GM23338 (cell line): Measurements from ENCODE around the gene ESPN. TPM values are rescaled to one million over a fixed set of nuclear protein-coding genes. Genes with fewer than 3 reads are reported as not detected.
A peak's percentile ranks its signal among the peaks of the same experiment; 100 is the strongest.

ENCODE experiments used
- ATAC-seq: fragments of 200-7000 bp; cut with Tn5 transposase; 3 replicates; pipeline ENCODE4 v1.9.1; 2020
- DNase-seq: peaks from one replicate; pipeline ENCODE4 v3.0.0-alpha.2; 2015; ENCODE audit warnings: low spot score
- H2AFZ ChIP-seq: fragments of 200-600 bp; sonication (generic); 2 replicates; pipeline ENCODE4 v1.8.0; 2016; ENCODE audit warnings: antibody characterized with exemption, mild to moderate bottlenecking, moderate library complexity
- H3F3A ChIP-seq: fragments of 200-600 bp; sonication (generic); replicated peaks from 2 replicates; pipeline ENCODE4 v1.8.0; 2017; ENCODE audit warnings: antibody characterized with exemption, mixed run types, low read depth
- H3K27ac ChIP-seq: fragments of 200-600 bp; sonication (generic); 2 replicates; pipeline ENCODE4 v1.6.1; 2016; ENCODE audit warnings: low read depth
- H3K27me3 ChIP-seq: fragments of 200-600 bp; sonication (generic); 2 replicates; pipeline ENCODE4 v1.8.0; 2016; ENCODE audit warnings: mild to moderate bottlenecking, mixed run types, moderate library complexity; ENCODE audit not compliant: insufficient read depth
- H3K36me3 ChIP-seq: fragments of 200-600 bp; sonication (generic); 2 replicates; pipeline ENCODE4 v1.8.0; 2016; ENCODE audit warnings: mild to moderate bottlenecking; ENCODE audit not compliant: insufficient read depth
- H3K4me1 ChIP-seq: fragments of 200-600 bp; sonication (generic); 2 replicates; pipeline ENCODE4 v1.8.0; 2016; ENCODE audit warnings: mild to moderate bottlenecking, moderate library complexity; ENCODE audit not compliant: insufficient read depth
- H3K4me2 ChIP-seq: fragments of 200-600 bp; sonication (generic); 2 replicates; pipeline ENCODE4 v1.7.1; 2017; ENCODE audit warnings: mixed run types
- H3K4me3 ChIP-seq: fragments of 200-600 bp; sonication (generic); 2 replicates; pipeline ENCODE4 v1.6.1; 2016; ENCODE audit warnings: mixed run types
- H3K79me2 ChIP-seq: fragments of 200-600 bp; sonication (generic); replicated peaks from 2 replicates; pipeline ENCODE4 v1.8.0; 2017; ENCODE audit warnings: mild to moderate bottlenecking; ENCODE audit not compliant: insufficient read depth
- H3K9me2 ChIP-seq: fragments of 200-600 bp; sonication (generic); 2 replicates; pipeline ENCODE4 v1.8.0; 2017; ENCODE audit not compliant: insufficient read depth
- H4K20me1 ChIP-seq: fragments of 200-600 bp; sonication (generic); replicated peaks from 2 replicates; pipeline ENCODE4 v1.8.0; 2017; ENCODE audit warnings: mild to moderate bottlenecking; ENCODE audit not compliant: insufficient read depth
- H3K27ac Mint-ChIP-seq: 2 replicates; pipeline ENCODE4 v1.8.0; 2020; ENCODE audit warnings: inconsistent platforms, mild to moderate bottlenecking, moderate library complexity, mixed read lengths
- H3K27me3 Mint-ChIP-seq: 3 replicates; pipeline ENCODE4 v1.8.0; 2022; ENCODE audit warnings: low read depth, mild to moderate bottlenecking, moderate library complexity, mixed read lengths, inconsistent platforms; ENCODE audit not compliant: insufficient read depth, poor library complexity
- H3K36me3 Mint-ChIP-seq: 3 replicates; pipeline ENCODE4 v1.8.0; 2021; ENCODE audit warnings: low read depth, mild to moderate bottlenecking, inconsistent platforms, moderate library complexity, mixed read lengths
- H3K4me1 Mint-ChIP-seq: 3 replicates; pipeline ENCODE4 v1.8.0; 2020; ENCODE audit warnings: mild to moderate bottlenecking, inconsistent platforms, mixed read lengths
- H3K4me3 Mint-ChIP-seq: 3 replicates; pipeline ENCODE4 v1.8.0; 2021; ENCODE audit warnings: moderate library complexity, mild to moderate bottlenecking, inconsistent platforms, mixed read lengths
- H3K9me3 Mint-ChIP-seq: 3 replicates; pipeline ENCODE4 v1.8.0; 2020; ENCODE audit warnings: moderate library complexity, mild to moderate bottlenecking, inconsistent platforms, mixed read lengths
- EZH2 ChIP-seq: fragments of 200-600 bp; sonication (generic); IDR thresholded peaks from one replicate; pipeline ENCODE4 v1.8.0; 2017; ENCODE audit warnings: antibody characterized with exemption, mild to moderate bottlenecking, low read depth; ENCODE audit not compliant: unreplicated experiment
- NANOG ChIP-seq: IDR thresholded peaks from 2 replicates; pipeline ENCODE4 v1.6.1; 2016; ENCODE audit warnings: antibody characterized with exemption, borderline replicate concordance
- POLR2AphosphoS5 ChIP-seq: IDR thresholded peaks from 2 replicates; pipeline ENCODE4 v1.6.1; 2016; ENCODE audit warnings: antibody characterized with exemption, low read depth
- ZNF331 ChIP-seq: fragments of 250-450 bp; sonication (Bioruptor Pico); IDR thresholded peaks from 2 replicates; pipeline ENCODE4 v1.5.0; 2020; ENCODE audit warnings: low read depth, mild to moderate bottlenecking, moderate library complexity
- polyA plus RNA-seq: library from polyadenylated mRNA; unstranded; fragments of >200 nt; fragmentation: Nextera tagmentation; extraction: Ambion mirVana; gene quantifications from 2 replicates; pipeline ENCODE4 v1.2.1, GENCODE V29; 2016
- total RNA-seq: library from RNA; depleted of rRNA; stranded (reverse); fragments of >200 nt; shearing (Covaris generic); gene quantifications from 2 replicates; pipeline ENCODE4 v1.2.3, GENCODE V29; 2014
- TF ChIP-seq, protein P1 (sequence below): IDR thresholded peaks from 2 replicates; pipeline ENCODE4 v1.6.1; 2016; ENCODE audit warnings: antibody characterized with exemption
- TF ChIP-seq, protein P2 (sequence below): fragments of 250-450 bp; sonication (Bioruptor Pico); IDR thresholded peaks from 2 replicates; pipeline ENCODE4 v1.5.0; 2020; ENCODE audit warnings: mild to moderate bottlenecking, moderate library complexity

The ESPN gene
- total and polyA plus RNA-seq, 2 experiments from 2014 or later, result 12.2 to 13.6 TPM

DNA sequence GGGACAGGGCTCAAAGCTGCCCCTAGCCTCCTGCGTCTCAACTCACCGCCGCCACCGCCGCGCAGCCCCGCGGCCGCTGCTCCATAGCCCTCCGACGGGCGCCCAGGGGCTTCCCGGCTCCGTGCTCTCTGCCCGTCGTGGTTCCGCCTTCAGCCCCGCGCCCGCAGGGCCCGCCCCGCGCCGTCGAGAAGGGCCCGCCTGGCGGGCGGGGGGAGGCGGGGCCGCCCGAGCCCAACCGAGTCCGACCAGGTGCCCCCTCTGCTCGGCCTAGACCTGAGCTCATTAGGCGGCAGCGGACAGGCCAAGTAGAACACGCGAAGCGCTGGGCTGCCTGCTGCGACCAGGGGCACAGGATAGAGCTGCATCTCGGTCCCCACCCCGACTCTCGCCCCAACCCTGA is 41.4 kb downstream of the ESPN start, which contains the start of gene TNFRSF25:
TNFRSF25 (minus strand) TSS at position 151 of the 400 bp plus-strand sequence; CDS start at position 85, 66 bp downstream.
- no peak within 1 kb of the TSS for H3K27ac ChIP-seq
- peaks cover 14% of the 10 kb centered on the region for H3K27me3 Mint-ChIP-seq
- peaks cover 33% of the 10 kb centered on the region for H3K36me3 Mint-ChIP-seq
- H3K4me3 Mint-ChIP-seq, result peak within 1 kb of the TSS; percentile 27; the same call in 2 of the 3 replicates
- H3F3A ChIP-seq, result peaks cover 13% of the 10 kb centered on the region; the same call in 1 of the 2 replicates
- peaks cover 9% of the 10 kb centered on the region for H3K4me1 Mint-ChIP-seq
- peaks cover 3% of the 10 kb centered on the region; the same call in 1 of the 2 replicates for H4K20me1 ChIP-seq
- no peak within 1 kb of the TSS for H2AFZ ChIP-seq
- H3K4me3 ChIP-seq, result peak within 1 kb of the TSS; percentile 54
- H3K4me2 ChIP-seq, result peak within 1 kb of the TSS; percentile 79
- no peaks in the 10 kb centered on the region for H3K9me2 ChIP-seq
- peaks cover 5% of the 10 kb centered on the region; the same call in 1 of the 2 replicates for H3K27me3 ChIP-seq
- H3K27ac Mint-ChIP-seq, result no peak within 1 kb of the TSS
- DNase-seq, result peak; percentile 82
- peak; percentile 52 for TF ChIP-seq POLR2AphosphoS5
- TF ChIP-seq, protein P1, sequence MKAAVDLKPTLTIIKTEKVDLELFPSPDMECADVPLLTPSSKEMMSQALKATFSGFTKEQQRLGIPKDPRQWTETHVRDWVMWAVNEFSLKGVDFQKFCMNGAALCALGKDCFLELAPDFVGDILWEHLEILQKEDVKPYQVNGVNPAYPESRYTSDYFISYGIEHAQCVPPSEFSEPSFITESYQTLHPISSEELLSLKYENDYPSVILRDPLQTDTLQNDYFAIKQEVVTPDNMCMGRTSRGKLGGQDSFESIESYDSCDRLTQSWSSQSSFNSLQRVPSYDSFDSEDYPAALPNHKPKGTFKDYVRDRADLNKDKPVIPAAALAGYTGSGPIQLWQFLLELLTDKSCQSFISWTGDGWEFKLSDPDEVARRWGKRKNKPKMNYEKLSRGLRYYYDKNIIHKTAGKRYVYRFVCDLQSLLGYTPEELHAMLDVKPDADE, result no peak
- TF ChIP-seq EZH2, result no peak
- no peak for TF ChIP-seq ZNF331 (CRISPR knock-in tag)
- TF ChIP-seq NANOG, result no peak
- TF ChIP-seq, protein P2, sequence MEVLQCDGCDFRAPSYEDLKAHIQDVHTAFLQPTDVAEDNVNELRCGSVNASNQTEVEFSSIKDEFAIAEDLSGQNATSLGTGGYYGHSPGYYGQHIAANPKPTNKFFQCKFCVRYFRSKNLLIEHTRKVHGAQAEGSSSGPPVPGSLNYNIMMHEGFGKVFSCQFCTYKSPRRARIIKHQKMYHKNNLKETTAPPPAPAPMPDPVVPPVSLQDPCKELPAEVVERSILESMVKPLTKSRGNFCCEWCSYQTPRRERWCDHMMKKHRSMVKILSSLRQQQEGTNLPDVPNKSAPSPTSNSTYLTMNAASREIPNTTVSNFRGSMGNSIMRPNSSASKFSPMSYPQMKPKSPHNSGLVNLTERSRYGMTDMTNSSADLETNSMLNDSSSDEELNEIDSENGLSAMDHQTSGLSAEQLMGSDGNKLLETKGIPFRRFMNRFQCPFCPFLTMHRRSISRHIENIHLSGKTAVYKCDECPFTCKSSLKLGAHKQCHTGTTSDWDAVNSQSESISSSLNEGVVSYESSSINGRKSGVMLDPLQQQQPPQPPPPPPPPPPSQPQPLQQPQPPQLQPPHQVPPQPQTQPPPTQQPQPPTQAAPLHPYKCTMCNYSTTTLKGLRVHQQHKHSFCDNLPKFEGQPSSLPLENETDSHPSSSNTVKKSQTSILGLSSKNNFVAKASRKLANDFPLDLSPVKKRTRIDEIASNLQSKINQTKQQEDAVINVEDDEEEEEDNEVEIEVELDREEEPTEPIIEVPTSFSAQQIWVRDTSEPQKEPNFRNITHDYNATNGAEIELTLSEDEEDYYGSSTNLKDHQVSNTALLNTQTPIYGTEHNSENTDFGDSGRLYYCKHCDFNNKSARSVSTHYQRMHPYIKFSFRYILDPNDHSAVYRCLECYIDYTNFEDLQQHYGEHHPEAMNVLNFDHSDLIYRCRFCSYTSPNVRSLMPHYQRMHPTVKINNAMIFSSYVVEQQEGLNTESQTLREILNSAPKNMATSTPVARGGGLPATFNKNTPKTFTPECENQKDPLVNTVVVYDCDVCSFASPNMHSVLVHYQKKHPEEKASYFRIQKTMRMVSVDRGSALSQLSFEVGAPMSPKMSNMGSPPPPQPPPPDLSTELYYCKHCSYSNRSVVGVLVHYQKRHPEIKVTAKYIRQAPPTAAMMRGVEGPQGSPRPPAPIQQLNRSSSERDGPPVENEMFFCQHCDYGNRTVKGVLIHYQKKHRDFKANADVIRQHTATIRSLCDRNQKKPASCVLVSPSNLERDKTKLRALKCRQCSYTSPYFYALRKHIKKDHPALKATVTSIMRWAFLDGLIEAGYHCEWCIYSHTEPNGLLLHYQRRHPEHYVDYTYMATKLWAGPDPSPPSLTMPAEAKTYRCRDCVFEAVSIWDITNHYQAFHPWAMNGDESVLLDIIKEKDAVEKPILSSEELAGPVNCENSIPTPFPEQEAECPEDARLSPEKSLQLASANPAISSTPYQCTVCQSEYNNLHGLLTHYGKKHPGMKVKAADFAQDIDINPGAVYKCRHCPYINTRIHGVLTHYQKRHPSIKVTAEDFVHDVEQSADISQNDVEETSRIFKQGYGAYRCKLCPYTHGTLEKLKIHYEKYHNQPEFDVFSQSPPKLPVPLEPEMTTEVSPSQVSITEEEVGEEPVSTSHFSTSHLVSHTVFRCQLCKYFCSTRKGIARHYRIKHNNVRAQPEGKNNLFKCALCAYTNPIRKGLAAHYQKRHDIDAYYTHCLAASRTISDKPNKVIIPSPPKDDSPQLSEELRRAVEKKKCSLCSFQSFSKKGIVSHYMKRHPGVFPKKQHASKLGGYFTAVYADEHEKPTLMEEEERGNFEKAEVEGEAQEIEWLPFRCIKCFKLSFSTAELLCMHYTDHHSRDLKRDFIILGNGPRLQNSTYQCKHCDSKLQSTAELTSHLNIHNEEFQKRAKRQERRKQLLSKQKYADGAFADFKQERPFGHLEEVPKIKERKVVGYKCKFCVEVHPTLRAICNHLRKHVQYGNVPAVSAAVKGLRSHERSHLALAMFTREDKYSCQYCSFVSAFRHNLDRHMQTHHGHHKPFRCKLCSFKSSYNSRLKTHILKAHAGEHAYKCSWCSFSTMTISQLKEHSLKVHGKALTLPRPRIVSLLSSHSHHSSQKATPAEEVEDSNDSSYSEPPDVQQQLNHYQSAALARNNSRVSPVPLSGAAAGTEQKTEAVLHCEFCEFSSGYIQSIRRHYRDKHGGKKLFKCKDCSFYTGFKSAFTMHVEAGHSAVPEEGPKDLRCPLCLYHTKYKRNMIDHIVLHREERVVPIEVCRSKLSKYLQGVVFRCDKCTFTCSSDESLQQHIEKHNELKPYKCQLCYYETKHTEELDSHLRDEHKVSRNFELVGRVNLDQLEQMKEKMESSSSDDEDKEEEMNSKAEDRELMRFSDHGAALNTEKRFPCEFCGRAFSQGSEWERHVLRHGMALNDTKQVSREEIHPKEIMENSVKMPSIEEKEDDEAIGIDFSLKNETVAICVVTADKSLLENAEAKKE (CRISPR knock-in tag), result no peak
- no peaks in the 10 kb centered on the region for H3K36me3 ChIP-seq
- H3K4me1 ChIP-seq, result peaks cover 2% of the 10 kb centered on the region; the same call in 1 of the 2 replicates
- H3K9me3 Mint-ChIP-seq, result no peaks in the 10 kb centered on the region; the same call in 2 of the 3 replicates
- no peaks in the 10 kb centered on the region for H3K79me2 ChIP-seq
- peak; percentile 65 for ATAC-seq
